Measurements from ENCODE around the gene TRIML1.

TRIML1 gene

DNA sequence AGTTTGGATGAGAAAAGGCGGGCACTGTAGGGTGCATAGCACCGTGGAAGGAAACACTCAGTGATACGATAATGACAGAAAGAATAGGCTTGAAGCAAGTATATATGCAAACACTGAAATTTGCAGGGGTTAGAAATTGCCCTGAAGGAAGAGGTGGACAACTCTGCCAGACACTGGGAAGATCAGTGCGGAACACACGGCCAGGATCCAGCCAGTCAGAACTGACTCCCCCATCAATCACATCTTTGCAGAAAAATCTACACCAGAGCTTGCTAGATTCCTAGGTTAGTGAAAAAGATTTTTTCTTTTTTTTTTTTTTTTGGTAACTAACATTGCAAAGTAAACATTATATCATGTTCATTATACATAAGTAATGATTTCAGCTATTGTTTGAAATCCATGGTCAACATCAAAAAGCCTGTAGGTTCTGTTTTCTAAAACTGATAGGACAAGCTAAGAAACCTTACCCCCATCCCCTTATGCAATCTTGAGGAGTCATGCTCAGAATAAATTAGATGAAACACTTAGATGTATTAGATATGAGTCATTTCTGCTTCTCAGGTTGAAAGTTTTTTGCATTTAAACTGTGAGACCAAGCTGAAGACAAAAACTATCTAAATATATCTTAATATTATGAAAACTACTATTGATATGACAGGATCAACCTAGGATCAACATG, 38.9 kb downstream of the TRIML1 start:
- Histone ChIP-seq H3K4me3 (ENCODE audit: low read length, poor library complexity, severe bottlenecking) (no peak overlapping the region), H3K27me3 (ENCODE audit: insufficient read depth, low read length, poor library complexity, severe bottlenecking) (no peaks in the 10 kb centered on the region), H2AFZ (ENCODE audit: low read length) (no peak overlapping the region), H3K9me2 (replicated peaks; ENCODE audit: low read depth, low read length) (no peaks in the 10 kb centered on the region), H3K36me3 (ENCODE audit: insufficient read depth, low read length) (no peaks in the 10 kb centered on the region), H4K20me1 (ENCODE audit: insufficient read depth, low read length, poor library complexity, severe bottlenecking) (no peaks in the 10 kb centered on the region), H3K9ac (ENCODE audit: low read depth, low read length, poor library complexity, severe bottlenecking) (no peak overlapping the region), H3K4me2 (ENCODE audit: low read depth, low read length, poor library complexity, severe bottlenecking) (no peak overlapping the region), H3F3A (ENCODE audit: low read depth) (no peaks in the 10 kb centered on the region), H3K79me2 (ENCODE audit: insufficient read depth, low read length) (no peaks in the 10 kb centered on the region), H3K4me1 (ENCODE audit: insufficient read depth, low read length, poor library complexity, severe bottlenecking) (no peaks in the 10 kb centered on the region), H3K9me3 (ENCODE audit: insufficient read depth, low read depth, low read length) (peaks cover 15% of the 10 kb centered on the region)
- TF ChIP-seq EZH2phosphoT487 (IDR thresholded peaks at IDR 0.05; ENCODE audit: borderline replicate concordance): no peak
- TF ChIP-seq, protein P1, sequence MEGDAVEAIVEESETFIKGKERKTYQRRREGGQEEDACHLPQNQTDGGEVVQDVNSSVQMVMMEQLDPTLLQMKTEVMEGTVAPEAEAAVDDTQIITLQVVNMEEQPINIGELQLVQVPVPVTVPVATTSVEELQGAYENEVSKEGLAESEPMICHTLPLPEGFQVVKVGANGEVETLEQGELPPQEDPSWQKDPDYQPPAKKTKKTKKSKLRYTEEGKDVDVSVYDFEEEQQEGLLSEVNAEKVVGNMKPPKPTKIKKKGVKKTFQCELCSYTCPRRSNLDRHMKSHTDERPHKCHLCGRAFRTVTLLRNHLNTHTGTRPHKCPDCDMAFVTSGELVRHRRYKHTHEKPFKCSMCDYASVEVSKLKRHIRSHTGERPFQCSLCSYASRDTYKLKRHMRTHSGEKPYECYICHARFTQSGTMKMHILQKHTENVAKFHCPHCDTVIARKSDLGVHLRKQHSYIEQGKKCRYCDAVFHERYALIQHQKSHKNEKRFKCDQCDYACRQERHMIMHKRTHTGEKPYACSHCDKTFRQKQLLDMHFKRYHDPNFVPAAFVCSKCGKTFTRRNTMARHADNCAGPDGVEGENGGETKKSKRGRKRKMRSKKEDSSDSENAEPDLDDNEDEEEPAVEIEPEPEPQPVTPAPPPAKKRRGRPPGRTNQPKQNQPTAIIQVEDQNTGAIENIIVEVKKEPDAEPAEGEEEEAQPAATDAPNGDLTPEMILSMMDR (conservative IDR thresholded peaks at IDR 0.05; ENCODE audit: low read length): no peak

DNA sequence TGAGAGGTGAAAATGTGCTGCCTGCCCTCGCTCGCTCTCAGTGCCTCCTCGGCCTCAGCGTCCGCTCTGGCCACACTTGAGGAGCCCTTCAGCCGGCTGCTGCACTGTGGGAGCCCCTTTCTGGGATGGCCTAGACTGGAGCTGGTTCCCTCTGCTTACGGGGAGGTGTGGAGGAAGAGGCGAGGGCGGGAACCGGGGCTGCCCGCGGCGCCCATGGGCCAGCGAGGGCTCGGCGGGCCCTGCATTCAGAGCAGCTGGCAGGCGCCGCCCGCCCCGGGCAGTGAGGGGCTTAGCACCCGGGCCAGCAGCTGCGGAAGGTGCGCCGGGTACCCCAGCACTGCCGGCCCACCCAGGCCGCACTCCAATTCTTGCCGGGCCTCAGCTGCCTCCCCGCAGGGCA, 39.6 kb downstream of the TRIML1 start:
- Histone ChIP-seq H3K9me2 (replicated peaks; ENCODE audit: low read depth, low read length) (no peaks in the 10 kb centered on the region), H3K79me2 (ENCODE audit: insufficient read depth, low read length) (no peaks in the 10 kb centered on the region), H3K36me3 (ENCODE audit: insufficient read depth, low read length) (no peaks in the 10 kb centered on the region), H3K4me2 (ENCODE audit: low read depth, low read length, poor library complexity, severe bottlenecking) (no peak overlapping the region), H4K20me1 (ENCODE audit: insufficient read depth, low read length, poor library complexity, severe bottlenecking) (no peaks in the 10 kb centered on the region), H3K27me3 (ENCODE audit: insufficient read depth, low read length, poor library complexity, severe bottlenecking) (no peaks in the 10 kb centered on the region), H3K4me1 (ENCODE audit: insufficient read depth, low read length, poor library complexity, severe bottlenecking) (no peaks in the 10 kb centered on the region), H3F3A (ENCODE audit: low read depth) (no peaks in the 10 kb centered on the region), H3K9ac (ENCODE audit: low read depth, low read length, poor library complexity, severe bottlenecking) (no peak overlapping the region), H3K9me3 (ENCODE audit: insufficient read depth, low read depth, low read length) (peaks cover 15% of the 10 kb centered on the region), H3K4me3 (ENCODE audit: low read length, poor library complexity, severe bottlenecking) (no peak overlapping the region), H2AFZ (ENCODE audit: low read length) (no peak overlapping the region)
- no peak for TF ChIP-seq EZH2phosphoT487 (IDR thresholded peaks at IDR 0.05; ENCODE audit: borderline replicate concordance)
- TF ChIP-seq, protein P1 (conservative IDR thresholded peaks at IDR 0.05; ENCODE audit: low read length): no peak

DNA sequence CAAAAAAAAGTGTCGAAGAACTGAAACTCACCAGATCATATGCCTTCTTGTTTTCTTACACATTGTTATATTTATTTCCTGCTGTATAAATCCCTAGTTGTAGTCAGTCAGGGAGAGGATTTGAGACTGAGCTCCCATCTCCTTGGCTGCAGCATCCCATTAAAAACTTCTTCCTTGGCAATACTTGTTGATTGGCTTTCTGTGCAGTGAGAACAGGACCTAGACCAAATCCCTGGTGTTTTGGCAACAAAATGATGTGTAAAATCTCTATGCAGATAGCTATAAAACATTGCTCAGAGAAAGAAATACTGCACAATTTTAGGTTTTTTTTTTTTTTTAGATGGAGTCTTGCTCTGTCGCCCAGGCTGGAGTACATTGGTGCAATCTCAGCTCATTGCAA, 47.9 kb downstream of the TRIML1 start:
- no peak overlapping the region for H3K4me2 ChIP-seq (ENCODE audit: low read depth, low read length, poor library complexity, severe bottlenecking)
- H4K20me1 ChIP-seq (ENCODE audit: insufficient read depth, low read length, poor library complexity, severe bottlenecking): no peaks in the 10 kb centered on the region
- H3K9me3 ChIP-seq (ENCODE audit: insufficient read depth, low read depth, low read length): no peaks in the 10 kb centered on the region; the same call in 1 of the 2 replicates
- no peaks in the 10 kb centered on the region for H3K36me3 ChIP-seq (ENCODE audit: insufficient read depth, low read length)
- TF ChIP-seq EZH2phosphoT487 (IDR thresholded peaks at IDR 0.05; ENCODE audit: borderline replicate concordance): no peak
- TF ChIP-seq, protein P1 (conservative IDR thresholded peaks at IDR 0.05; ENCODE audit: low read length): no peak
- no peaks in the 10 kb centered on the region for H3K27me3 ChIP-seq (ENCODE audit: insufficient read depth, low read length, poor library complexity, severe bottlenecking)
- H3K79me2 ChIP-seq (ENCODE audit: insufficient read depth, low read length): no peaks in the 10 kb centered on the region
- H2AFZ ChIP-seq (ENCODE audit: low read length): no peak overlapping the region
- no peak overlapping the region for H3K9ac ChIP-seq (ENCODE audit: low read depth, low read length, poor library complexity, severe bottlenecking)
- H3K4me3 ChIP-seq (ENCODE audit: low read length, poor library complexity, severe bottlenecking): no peak overlapping the region
- H3K9me2 ChIP-seq (replicated peaks; ENCODE audit: low read depth, low read length): no peaks in the 10 kb centered on the region
- no peaks in the 10 kb centered on the region for H3K4me1 ChIP-seq (ENCODE audit: insufficient read depth, low read length, poor library complexity, severe bottlenecking)
- H3F3A ChIP-seq (ENCODE audit: low read depth): no peaks in the 10 kb centered on the region
